ENCODE results near the gene AURKAIP1.

Gene AURKAIP1

DNA sequence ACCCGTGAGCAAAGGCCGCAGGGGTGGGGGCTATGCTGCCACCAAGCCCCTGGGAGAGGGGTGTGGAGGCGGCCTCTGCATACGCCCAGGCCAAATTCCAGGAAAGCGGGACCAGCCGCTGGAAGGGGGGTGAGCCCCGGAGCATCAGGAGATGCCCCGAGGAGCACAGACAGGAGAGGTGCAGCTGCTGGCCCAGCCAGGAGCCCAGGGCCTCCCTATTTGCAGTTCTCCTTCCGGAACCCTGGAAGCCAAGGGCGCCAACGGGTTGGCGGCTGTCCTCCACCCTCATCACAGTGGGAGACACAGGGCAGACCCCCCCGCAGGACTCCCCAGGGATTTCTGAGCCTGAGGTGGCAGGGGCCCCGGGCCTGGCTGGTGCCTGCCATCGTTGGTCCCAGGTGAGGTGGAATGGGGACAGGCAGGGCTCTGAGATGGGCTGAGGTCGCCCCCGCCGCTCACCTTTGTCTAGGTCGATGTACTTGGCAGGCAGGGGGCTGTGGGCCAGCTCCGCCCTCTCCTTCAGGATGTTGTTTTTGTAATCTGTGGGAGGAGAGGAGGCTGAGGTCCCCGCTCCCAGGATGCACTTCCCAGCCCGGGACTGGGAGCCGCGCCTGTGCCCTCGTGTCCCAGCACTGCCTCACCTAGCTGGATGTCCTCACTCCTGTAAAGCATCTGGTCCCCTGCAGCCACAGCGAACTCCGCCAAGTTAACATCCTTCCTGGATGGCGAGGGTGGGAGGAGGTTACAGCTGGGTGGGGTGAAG is 21.4 kb downstream of the AURKAIP1 start:
- H3K4me3 ChIP-seq: no peak overlapping the region
- peak overlapping the region in 2 of 21 experiments; percentile 14 to 48 for H3K27ac ChIP-seq

DNA sequence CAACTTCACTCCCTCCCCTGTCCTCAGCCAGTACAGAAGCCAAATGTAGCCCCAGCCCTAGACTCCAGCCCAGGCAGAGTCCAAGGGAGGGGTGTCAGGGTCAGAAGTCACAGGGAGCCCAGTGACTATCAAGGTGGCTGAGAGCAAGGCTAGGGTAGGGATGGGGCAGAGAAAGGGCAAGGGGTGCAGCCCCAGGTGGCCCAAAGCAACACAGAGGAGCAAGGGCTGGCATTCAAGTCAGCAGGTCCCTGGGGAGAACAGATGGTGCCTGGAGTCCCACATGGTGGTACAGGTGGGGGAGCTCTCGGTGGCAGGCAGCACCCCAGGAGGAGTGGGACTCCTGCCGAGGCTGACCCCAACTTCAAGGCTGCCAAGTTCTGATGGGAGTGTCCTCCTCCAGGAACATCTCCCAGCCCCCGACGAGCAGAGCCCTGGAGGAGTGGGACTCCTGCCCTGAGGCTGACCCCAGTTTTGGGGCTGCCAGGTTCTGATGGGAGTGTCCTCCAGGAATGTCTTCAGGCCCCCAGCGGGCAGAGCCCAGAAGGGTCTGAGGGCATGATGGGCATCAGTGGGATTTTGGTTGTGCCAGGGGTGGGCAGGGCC is 22.1 kb downstream of the AURKAIP1 start:
- peak overlapping the region in 1 of 21 experiments; percentile 14 for H3K27ac ChIP-seq
- H3K4me3 ChIP-seq: no peak overlapping the region

DNA sequence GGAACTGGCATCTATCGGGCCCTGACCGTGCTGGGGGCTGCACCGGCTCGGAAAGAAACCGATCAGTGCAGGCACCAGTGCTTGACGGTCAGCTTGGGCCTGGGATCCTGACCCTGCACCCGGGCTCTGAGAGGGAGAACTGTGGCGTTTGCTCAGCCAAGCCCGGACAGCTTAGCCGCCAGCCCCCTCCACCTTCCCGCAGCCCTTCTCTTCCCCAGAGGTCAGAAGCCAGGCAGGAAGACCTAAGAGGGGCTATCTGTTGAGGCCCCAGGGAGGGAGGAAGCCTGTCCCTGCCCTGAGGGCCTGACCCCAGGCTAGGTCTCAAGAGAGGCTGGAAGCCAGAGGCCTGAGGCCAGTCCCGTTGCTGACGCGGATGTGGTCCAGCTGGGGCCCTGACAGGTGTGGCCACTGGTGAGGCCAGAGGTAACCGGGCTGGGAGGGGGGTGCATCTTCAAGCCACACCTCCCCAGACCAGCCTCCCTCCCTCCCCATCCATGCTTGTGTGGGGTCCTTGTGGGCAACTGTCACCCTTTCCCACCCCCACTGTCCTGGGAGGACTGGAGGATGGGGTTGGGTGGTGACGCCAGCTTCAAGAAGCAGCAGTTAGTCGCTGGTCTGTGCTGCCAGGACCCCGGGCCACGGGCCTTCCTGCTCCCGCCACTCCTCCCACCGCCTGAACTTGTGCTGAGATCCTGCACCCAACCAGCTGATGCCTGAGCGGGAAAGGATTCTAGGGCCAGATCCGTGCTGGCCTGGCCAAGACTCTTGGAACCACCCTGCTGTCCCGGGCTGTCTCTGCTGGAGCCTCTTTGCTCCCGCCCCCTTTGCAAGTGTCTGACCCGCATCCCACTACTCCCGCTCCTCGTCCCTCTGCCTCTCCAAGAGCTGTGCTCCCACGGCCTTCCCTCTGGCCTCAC is 23.2 kb downstream of the AURKAIP1 start:
- H3K27ac ChIP-seq: peak overlapping the region in 4 of 21 experiments; percentile 7 to 49 (median 34)
- peak overlapping the region in 1 of 7 experiments; percentile 15 for H3K4me3 ChIP-seq

DNA sequence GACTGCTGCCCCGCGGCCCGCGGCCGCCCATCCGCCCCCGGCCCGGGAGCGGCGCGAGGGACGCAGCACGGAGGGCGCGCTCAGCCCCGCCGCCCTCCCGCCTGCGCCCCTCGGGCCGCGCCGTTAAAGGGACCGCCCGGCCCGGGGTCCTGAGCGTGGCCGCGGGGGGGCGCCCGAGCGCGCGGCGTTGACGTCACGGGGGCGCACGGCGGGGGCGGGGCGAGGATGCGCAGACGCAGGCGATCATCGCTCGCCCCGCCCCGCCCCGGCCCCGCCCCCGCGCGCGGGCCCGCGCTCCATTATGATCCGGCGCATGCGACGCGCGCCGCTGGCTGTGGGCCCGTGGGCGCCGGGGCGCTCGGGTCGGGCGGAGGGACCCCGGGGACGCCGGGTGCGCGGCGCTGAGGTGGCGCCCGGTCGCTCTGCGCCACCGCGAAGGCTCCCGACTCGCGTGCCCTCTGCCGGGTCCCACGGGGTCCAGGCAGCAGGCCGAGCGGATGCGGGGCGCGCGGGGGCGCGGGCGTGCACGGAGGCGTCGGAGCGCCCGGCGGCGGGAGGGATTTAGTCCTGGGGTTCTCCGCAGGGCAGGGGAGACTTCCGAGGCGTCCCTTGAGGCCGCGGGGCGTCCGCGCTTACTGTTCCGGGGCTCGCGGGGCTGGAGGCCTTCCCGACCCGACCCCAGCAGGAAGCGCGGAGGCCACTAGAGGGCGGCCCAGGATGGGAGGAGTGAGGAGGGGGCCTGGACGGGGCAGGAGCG is 25.6 kb downstream of the AURKAIP1 start, which contains the start of gene DVL1:
Gene DVL1 (minus strand): TSS at position 163 of the 757 bp plus-strand sequence. CDS start 353 bp downstream, outside the sequence.
- Histone ChIP-seq H3K27ac (peak within 1 kb of the TSS; percentile 69 to 97 (median 90)), H3K4me3 (peak within 1 kb of the TSS; percentile 57 to 90 (median 76))

DNA sequence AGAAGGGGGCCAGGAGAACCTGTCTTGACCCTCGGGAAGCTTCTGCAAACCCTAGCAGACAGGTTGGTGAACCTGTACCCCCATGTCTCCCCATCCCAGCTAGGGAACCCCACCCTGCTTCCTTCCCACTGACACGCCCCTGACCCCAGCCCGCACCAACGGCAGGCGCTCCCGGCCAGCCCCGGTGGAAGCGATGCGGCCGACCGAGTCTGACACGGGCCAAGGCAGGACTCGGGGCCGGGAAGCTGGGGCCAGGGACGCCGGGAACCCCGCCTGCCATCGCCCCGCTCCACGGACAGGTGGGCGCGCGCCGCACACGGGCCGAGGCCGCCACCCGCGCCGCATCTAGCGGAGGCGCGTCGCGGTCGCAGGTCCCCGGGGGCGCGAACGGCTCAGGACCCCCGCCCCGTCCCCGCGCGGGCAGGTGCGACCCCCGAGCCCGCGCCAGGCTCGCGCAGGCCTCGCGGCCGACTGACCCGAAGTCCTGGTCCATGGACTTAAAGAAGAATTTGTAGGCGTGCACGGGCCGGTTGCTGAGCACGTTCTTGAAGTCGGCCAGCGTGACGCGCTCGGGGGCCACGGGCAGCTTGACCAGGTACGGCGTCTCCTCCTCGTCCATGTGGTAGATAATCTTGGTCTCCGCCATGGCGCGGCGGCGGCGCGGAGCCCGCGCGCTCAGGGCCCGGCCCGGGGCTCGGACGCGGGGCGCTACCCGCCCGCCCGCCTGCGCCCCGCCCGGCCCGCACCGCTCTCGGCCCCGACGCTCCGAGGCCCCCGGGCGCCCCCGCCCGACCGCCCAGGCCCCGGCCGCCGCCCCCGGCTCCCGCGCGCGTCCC is 26.4 kb downstream of the AURKAIP1 start:
- H3K4me3 ChIP-seq: peak overlapping the region; percentile 50 to 90 (median 60)
- H3K27ac ChIP-seq: peak overlapping the region in 18 of 21 experiments; percentile 41 to 88 (median 76)

DNA sequence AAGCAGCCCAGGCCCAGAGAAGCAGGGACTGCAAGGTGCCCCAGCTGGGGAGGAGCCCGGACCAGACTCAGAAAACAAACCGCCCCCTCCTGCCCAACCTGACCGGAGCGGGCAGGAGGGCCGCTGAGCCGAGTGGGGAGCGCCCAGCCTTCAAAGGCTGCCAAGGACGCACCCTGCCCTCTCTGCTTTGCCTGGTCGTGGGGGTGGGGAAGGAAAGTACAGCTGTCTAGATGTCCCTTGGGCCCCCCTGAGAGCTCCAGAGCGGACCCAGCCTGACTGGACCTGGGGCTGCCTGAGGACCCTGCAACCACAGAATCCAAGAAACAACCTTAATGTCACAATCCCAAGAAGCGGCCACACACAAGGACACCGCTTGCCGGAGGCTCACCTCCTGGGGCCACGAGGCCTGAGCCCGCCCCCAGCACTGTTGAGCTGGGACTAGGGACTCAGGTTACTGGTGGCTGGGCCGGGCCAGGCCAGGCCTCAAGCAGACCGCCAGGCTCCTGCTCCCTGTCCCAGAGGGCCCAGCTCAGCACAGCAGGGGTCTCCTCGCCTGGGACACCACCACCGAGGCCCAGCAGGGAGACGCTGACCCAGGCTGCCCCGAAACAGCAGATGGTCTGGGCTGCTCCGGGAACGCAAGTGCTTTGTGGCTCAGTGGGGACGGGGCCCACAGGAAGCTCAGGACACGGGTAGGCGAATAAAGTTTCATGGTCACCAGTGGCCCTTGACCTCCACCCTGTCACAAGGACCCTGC is 27.2 kb downstream of the AURKAIP1 start:
- Histone ChIP-seq H3K4me3 (peak overlapping the region; percentile 50 to 90 (median 60)), H3K27ac (peak overlapping the region in 18 of 21 experiments; percentile 41 to 88 (median 76))

DNA sequence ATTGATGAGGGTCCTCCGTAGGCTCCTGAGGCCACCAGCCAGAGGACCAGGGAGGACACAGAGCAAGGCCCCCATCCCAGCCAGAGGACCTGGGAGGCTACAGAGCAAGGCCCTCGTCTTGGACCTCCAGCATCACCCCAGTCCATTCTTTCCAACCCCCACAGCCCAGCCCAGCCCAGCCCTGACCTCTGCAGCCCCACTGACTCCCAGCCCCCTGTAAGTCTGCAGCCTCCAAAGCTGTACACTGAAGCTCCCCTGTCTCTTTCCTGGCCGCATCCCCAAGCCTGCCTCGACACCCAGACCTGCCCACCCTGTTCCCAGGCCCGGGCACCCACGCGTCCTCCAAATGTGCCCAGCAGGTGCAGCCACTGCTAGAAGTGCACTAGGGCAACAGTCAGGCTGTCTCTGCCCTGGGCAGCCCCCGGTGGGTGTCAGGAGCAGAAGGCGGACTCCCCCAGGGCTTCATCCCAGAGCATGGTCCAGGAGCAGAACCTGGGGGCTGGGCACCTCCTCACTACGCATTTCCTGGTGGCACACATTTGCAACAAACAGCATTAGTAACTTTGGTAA is 27.9 kb downstream of the AURKAIP1 start:
- H3K4me3 ChIP-seq: peak overlapping the region in 2 of 7 experiments; percentile 76 to 90
- H3K27ac ChIP-seq: peak overlapping the region in 12 of 21 experiments; percentile 58 to 88 (median 79)

DNA sequence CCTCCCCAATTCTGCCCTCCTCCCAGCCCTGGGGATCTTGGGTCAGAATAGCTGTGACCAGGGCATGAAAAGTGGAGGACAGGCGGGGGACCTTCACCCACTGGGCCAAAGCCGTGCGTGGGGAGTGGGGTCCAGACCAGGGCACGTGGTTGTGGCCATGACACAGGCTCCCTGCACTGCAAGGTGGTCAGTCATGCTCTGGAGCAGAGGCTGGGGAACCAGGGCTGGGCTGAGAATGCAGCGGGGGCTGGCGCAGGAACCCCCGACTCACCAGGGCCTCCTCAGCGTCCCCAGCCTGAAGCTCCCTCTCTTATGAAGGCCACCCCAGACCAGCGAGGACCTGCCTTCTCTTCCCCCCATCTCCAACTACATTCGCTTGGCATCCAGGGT is 28.5 kb downstream of the AURKAIP1 start:
- Histone ChIP-seq H3K27ac (peak overlapping the region in 8 of 21 experiments; percentile 1 to 75 (median 40)), H3K4me3 (no peak overlapping the region)

DNA sequence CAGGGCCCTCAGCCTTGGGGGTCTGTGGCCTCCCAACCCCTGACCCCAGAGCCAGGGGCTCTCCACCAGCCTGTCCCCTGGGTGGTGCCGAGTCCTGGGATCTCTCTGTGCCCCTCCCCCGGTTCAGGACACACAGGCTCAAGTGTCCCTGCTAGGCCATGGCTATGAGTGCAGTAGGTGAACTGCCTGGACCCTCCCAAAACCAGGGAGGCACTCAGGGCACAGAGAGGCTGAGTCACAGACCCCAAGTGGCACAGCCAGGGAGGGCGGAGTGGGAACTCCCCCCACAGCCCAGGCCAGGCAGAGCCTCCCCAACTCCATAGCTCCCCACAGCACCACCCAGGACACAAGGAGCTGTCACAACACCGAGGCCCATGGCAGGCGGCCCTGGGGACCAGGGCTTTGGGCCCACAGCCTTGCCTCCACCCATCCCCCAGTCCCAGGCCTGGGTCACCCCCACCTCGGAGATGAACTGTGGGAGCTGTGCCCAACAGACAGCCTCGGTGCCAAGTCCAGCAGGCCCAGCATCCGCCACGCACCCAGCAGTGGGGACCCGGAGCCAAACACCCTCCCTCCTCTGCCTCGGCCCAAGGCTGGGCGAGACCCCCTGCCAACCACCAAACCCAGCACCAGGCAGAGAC is 29.0 kb downstream of the AURKAIP1 start:
- Histone ChIP-seq H3K4me3 (no peak overlapping the region), H3K27ac (peak overlapping the region in 10 of 21 experiments; percentile 6 to 76 (median 48))

DNA sequence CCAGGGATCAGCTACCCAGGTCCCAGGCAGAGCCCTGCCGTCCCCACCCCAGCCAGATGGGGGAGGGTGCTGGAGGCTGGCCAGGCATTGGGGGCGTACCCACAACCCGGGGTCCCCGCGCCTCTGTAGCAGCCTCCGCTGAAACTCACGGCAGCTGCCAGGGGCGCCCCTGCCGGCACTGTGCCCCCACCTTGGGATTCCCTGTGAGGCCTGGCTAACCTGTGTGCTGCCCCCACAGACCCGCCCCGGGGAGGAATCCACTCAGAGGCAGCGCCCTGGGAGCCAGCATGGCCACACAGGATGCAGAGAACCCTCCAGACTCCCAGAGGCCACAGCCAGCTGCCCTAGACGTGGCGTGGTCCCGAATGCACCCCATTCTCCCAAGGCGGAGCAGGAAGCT is 29.6 kb downstream of the AURKAIP1 start:
- H3K27ac ChIP-seq: peak overlapping the region in 16 of 21 experiments; percentile 6 to 76 (median 43)
- no peak overlapping the region for H3K4me3 ChIP-seq

DNA sequence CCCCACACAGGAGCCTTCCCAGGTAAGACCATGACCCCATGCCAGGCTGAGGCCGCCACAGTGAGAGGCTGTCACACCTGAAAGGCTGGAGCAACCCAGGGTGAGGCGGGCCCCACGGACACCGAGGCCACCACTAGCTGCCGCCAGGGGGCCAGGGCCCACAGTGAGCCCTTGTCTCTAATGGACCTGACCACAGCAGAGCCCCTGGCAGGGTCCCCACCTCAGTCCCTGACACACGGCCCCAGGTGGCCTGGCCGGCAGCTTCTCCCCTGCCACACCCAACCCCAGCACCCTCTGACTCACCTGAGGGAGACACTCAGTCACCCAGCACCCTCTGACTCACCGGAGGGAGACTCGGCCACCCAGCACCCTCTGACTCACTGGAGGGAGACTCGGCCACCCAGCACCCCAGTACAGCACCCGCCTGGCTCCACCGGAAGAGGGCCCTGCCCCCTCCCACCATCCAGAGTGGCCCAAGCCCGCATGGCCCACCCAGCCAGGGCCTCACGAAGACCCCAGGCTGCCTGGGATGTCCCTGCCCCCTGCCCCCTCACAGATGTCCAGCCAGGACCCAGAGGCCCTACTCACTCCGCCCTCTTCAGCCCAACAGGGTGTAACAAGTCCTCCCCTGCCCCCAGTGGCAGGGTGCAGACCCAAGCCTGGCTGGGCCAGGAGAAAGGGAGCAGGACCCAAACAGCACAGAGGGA is 30.2 kb downstream of the AURKAIP1 start:
- Histone ChIP-seq H3K27ac (peak overlapping the region in 18 of 21 experiments; percentile 13 to 76 (median 53)), H3K4me3 (no peak overlapping the region)

DNA sequence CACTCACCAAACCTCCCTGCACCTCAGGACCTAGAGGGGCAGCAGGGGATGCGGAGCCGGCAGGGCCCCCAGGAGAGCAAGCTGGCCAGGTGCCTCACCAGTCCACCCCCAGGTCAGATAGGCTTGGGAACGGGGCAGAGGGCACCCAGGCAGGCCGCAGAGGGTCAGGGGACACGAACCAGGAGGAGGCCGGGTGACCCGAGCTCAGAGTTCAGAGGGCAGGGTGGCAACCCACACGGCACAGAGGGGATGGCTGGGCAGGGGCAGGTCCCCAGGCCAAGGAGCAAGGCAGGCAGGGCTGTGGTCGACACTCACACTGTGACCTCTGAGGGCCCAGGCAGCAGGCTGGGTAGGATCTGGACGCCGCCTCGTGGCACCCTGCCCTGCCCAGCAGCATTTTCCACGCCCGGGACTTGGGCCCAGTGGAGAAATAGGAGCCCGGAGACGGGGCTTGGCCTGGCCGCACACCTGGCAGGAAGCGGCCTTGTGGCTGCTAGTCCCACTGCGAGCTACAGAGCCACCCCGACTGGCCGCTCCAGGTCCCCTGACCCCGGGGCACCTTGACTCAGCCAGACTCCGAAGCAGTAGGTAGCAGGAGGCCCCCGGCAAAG is 31.1 kb downstream of the AURKAIP1 start:
- peak overlapping the region in 15 of 21 experiments; percentile 12 to 76 (median 58) for H3K27ac ChIP-seq
- no peak overlapping the region for H3K4me3 ChIP-seq

DNA sequence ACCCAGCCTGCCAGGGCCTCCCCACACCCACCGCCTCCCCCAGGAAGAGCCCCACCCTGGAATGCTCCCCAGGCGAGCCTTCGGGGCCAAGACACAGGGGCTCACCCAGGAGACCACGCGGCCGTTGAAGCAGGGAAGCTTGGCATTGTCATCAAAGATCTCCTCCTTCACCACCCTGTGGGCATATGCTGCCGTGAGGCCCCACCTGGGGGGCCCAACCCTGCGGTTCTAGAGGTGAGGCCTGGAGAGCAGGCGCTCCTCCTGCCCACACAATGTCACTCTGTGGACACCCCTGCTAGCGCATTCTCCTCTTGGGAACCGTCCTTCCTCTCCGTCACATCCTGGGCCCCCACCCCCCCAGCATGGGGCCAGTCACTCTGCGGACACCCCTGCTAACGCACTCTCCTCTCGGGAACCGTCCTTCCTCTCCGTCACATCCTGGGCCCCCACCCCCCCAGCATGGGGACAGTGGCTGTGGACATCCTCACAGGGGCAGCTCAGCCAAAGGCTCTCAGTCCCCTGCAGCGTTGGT is 32.4 kb downstream of the AURKAIP1 start:
- Histone ChIP-seq H3K4me3 (no peak overlapping the region), H3K27ac (no peak overlapping the region)

DNA sequence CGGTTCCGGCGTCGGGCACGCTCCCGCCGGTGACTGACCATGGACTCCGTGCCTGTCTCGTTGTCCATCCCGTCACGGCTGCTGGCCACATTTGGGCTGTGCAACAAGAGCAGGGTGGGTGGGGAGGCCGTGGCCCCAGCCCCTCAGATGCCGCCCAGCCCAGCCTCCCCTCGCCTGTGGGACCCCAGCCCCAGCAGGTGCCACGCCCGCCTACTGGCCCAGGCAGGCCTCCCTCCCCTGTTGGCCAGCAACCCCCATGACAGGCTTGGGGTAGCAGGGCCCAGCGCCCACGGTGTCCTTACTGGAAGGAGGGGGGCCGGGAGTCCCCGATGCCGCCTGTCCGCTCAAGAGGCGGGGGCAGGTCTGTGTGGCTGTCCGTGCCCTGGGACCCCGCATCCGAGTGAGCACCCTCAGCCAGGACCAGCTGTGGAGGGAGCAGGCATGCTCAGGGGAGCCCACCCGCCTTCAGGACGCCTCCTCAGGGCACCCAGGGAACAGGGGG is 32.9 kb downstream of the AURKAIP1 start:
- Histone ChIP-seq H3K27ac (no peak overlapping the region), H3K4me3 (no peak overlapping the region)

DNA sequence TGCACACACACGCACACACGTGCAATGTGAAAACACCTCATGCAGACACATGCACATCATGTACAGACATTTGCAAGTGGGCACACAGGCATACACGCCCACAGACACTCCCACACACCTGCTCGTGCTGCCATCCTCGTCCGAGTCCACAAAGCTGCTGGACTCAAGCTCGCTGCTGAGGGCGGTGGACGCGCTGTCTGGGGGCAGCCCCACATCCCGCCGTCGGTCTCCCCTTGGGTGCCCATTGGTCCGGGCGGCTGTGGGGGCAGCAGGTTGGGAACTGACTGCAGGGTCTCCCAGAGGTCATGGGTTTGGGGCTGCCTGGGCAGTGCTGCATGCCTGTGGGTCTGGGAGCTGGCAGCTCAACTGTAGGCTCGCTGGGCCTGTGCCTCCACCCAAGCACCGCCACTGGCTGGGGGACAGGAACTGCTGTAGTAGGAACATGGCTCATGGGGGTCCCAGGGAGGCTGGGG is 33.4 kb downstream of the AURKAIP1 start:
- no peak overlapping the region for H3K4me3 ChIP-seq
- H3K27ac ChIP-seq: no peak overlapping the region
